ENCODE measurements around the gene LTBR.

LTBR gene

GRCh38 chr12:6374028-6374785 lies 9.8 kb upstream of the LTBR start:
- DNase-seq (ENCODE audit: low read depth), result no peak
- TF ChIP-seq, protein P1, sequence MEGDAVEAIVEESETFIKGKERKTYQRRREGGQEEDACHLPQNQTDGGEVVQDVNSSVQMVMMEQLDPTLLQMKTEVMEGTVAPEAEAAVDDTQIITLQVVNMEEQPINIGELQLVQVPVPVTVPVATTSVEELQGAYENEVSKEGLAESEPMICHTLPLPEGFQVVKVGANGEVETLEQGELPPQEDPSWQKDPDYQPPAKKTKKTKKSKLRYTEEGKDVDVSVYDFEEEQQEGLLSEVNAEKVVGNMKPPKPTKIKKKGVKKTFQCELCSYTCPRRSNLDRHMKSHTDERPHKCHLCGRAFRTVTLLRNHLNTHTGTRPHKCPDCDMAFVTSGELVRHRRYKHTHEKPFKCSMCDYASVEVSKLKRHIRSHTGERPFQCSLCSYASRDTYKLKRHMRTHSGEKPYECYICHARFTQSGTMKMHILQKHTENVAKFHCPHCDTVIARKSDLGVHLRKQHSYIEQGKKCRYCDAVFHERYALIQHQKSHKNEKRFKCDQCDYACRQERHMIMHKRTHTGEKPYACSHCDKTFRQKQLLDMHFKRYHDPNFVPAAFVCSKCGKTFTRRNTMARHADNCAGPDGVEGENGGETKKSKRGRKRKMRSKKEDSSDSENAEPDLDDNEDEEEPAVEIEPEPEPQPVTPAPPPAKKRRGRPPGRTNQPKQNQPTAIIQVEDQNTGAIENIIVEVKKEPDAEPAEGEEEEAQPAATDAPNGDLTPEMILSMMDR (IDR thresholded peaks at IDR 0.05; ENCODE audit: insufficient read depth, low read depth, low read length, missing control alignments), result no peak
- H3K4me3 ChIP-seq (ENCODE audit: low read depth, low read length), result no peak overlapping the region

GRCh38 chr12:6374786-6375160 lies 9.2 kb upstream of the LTBR start:
- H3K4me3 ChIP-seq (ENCODE audit: low read depth, low read length), result no peak overlapping the region
- DNase-seq (ENCODE audit: low read depth), result no peak
- TF ChIP-seq, protein P1 (IDR thresholded peaks at IDR 0.05; ENCODE audit: insufficient read depth, low read depth, low read length, missing control alignments), result no peak

GRCh38 chr12:6375269-6376078 lies 8.5 kb upstream of the LTBR start, which contains the start of gene SCNN1A:
SCNN1A (minus strand) TSS chr12:6375563; CDS start chr12:6374783, 780 bp downstream.
- DNase-seq (ENCODE audit: low read depth), result no peak
- no peak within 1 kb of the TSS for H3K4me3 ChIP-seq (ENCODE audit: low read depth, low read length)

GRCh38 chr12:6376079-6376869 lies 7.7 kb upstream of the LTBR start:
- no peak overlapping the region for H3K4me3 ChIP-seq (ENCODE audit: low read depth, low read length)
- TF ChIP-seq, protein P1 (IDR thresholded peaks at IDR 0.05; ENCODE audit: insufficient read depth, low read depth, low read length, missing control alignments), result no peak
- no peak for DNase-seq (ENCODE audit: low read depth)

More at GRCh38 chr12:6375269-6376078, 8.5 kb upstream of the LTBR start, which contains the start of gene SCNN1A:
- TF ChIP-seq, protein P1 (IDR thresholded peaks at IDR 0.05; ENCODE audit: insufficient read depth, low read depth, low read length, missing control alignments), result no peak

DNA sequence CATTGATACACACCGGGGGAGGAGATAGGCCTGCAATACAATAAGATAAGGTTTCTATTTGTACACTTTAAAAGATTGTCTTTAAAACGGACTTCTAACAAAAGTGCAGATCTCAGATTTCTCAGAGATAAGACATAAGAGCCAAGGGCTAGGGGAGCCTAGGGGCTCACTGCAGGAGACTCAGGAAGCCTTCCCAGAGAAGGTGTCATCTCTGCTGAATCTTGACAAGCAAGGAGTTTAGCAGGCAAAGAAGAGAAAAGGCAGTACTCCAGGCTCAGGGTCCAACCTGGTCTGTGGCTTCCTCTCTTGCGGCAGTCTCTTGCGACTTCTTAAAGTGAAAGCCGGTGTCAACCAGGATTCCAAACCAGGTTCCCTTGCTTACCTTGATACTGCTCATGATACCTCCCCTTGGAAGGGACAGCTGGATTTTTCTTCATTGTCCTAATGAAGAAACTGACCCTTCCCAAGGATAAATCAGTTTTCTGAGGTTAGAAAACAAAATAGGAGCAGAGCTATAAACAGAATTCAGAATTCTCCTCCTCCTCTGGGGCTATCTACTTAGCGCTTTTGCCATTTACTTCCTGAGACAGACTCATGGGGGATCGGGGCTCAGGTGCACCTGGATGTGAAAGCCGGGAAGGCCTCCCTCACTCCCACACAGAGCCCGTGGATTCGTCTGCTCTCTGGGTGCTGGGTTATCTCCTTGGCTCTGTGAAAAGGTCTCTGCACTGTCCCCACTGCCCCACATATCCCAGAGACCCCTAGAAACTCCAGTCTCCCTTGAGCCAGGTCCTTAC lies 6.9 kb upstream of the LTBR start:
- TF ChIP-seq, protein P1 (IDR thresholded peaks at IDR 0.05; ENCODE audit: insufficient read depth, low read depth, low read length, missing control alignments), result no peak
- H3K4me3 ChIP-seq (ENCODE audit: low read depth, low read length), result no peak overlapping the region
- no peak for DNase-seq (ENCODE audit: low read depth)

DNA sequence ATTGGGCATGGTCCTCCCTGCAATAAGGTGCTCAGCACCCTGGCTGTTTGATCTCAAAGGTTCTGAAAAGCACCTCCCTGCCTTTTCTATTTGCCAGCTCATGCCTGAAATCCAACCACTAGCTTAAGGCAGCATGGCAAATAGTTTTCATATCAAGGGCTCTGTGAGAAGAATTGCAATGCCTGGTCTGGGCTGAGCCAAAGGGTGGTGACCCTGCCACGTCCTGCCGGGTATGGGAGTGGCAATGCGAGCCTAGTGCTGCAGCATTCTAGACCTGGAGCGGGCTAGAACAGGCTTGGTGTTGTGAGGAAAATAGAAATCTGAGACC lies 6.3 kb upstream of the LTBR start:
- DNase-seq (ENCODE audit: low read depth), result no peak
- no peak overlapping the region for H3K4me3 ChIP-seq (ENCODE audit: low read depth, low read length)
- TF ChIP-seq, protein P1 (IDR thresholded peaks at IDR 0.05; ENCODE audit: insufficient read depth, low read depth, low read length, missing control alignments), result no peak
